GM19372 (cell line): ENCODE data around the gene TRAPPC6A.
"Not testable (repeated sequence)": the region's sequence is repeated elsewhere in the genome, so short reads cannot be mapped to it uniquely, and the experiment has no call there.

Source experiments
- ATAC-seq: cut with Tn5 transposase; IDR thresholded peaks from one replicate; pipeline ENCODE4 v1.9.1; 2021; ENCODE audit warnings: mild to moderate bottlenecking, low read depth, moderate library complexity; ENCODE audit not compliant: unreplicated experiment

TRAPPC6A gene

GRCh38 chr19:45133661-45134060 lies 44.4 kb downstream of the TRAPPC6A start:
- ATAC-seq: no peak

- ATAC-seq: no peak
Measured at GRCh38 chr19:45130888-45131615, 47.0 kb downstream of the TRAPPC6A start.

GRCh38 chr19:45130236-45130635 lies 47.8 kb downstream of the TRAPPC6A start:
- ATAC-seq: no peak

- no peak for ATAC-seq
Measured at GRCh38 chr19:45128806-45129205, 49.2 kb downstream of the TRAPPC6A start.

GRCh38 chr19:45128146-45128545 lies 49.9 kb downstream of the TRAPPC6A start:
- no peak for ATAC-seq

- ATAC-seq: no peak
Measured at GRCh38 chr19:45126654-45127053, 51.4 kb downstream of the TRAPPC6A start.

- no peak for ATAC-seq
Measured at GRCh38 chr19:45125975-45126493, 52.0 kb downstream of the TRAPPC6A start.

GRCh38 chr19:45125360-45125759 lies 52.7 kb downstream of the TRAPPC6A start:
- no peak for ATAC-seq

GRCh38 chr19:45124021-45124420 lies 54.0 kb downstream of the TRAPPC6A start:
- no peak for ATAC-seq

GRCh38 chr19:45123440-45123850 lies 54.6 kb downstream of the TRAPPC6A start:
- ATAC-seq: no peak

GRCh38 chr19:45122832-45123231 lies 55.2 kb downstream of the TRAPPC6A start:
- ATAC-seq: no peak

- no peak for ATAC-seq
Measured at GRCh38 chr19:45121827-45122345, 56.2 kb downstream of the TRAPPC6A start.

- ATAC-seq: no peak
Measured at GRCh38 chr19:45119582-45119981, 58.5 kb downstream of the TRAPPC6A start.

GRCh38 chr19:45118591-45119355 lies 59.3 kb downstream of the TRAPPC6A start:
- not testable (repeated sequence) for ATAC-seq

- no peak for ATAC-seq
Measured at GRCh38 chr19:45118106-45118505, 59.9 kb downstream of the TRAPPC6A start.

- ATAC-seq: no peak
Measured at GRCh38 chr19:45117671-45118070, 60.4 kb downstream of the TRAPPC6A start.

GRCh38 chr19:45117167-45117594 lies 60.9 kb downstream of the TRAPPC6A start:
- no peak for ATAC-seq

GRCh38 chr19:45115809-45116615 lies 62.0 kb downstream of the TRAPPC6A start:
- ATAC-seq: no peak

GRCh38 chr19:45114116-45114515 lies 63.9 kb downstream of the TRAPPC6A start:
- no peak for ATAC-seq

GRCh38 chr19:45113628-45114027 lies 64.4 kb downstream of the TRAPPC6A start:
- ATAC-seq: no peak
